Neural progenitor cell (in vitro differentiated cells): ENCODE measurements around the gene CHST12.

Experiments
- CTCF ChIP-seq: fragments of 200-600 bp; sonication (generic); IDR thresholded peaks from 2 replicates; pipeline ENCODE4 v1.5.1; 2017; ENCODE audit warnings: antibody characterized with exemption, mild to moderate bottlenecking
- EZH2 ChIP-seq: fragments of 200-600 bp; sonication (generic); IDR thresholded peaks from 2 replicates; pipeline ENCODE4 v1.6.1; 2017; ENCODE audit warnings: antibody characterized with exemption, mild to moderate bottlenecking, moderate library complexity

DNA sequence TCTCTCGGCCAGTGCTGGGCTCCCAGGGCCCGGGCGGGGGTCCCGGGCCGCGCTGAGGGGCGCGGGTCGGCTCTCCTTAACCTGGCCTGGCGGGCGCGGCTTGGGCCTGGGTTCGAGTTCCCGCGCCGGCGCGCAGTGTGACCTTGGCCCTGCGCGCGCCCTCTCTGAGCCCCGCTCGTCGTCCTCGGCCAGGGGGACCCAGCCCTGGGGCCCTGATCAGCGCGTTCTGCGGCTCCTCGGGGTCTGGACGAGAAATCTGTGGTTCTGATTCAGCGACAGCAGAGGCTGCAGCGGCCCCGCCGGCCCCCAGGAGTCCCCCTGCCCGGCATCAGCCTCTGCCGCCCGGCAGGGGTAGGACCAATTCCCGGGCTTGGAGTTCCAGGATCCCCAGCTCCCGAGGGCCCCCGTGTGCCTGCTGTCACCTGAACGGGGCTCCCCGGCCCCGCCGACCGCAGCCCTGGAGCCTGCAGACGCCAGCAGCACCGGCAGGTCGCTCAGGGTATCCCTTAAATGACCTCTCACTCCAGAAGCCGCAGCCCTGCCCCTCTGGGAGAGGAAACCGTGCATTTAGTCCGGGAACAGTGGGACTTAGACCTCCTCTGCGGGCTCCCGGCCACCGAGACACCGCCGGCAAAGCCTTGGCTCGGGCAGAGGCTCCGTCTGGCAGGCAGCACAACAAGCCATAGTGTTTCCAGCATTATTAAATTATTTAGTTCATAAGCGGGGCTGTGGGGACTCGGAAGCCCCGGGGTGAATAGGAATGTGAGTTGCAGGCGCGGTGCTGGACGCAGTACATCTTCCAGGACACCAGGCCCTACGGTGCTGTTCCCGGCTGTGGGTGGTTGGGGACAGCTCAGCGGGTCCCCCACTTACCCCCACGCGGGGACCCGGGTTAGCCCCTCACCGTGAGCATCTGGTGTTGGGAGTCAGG lies 572 bp downstream of the CHST12 start:
- peak; percentile 35 for TF ChIP-seq CTCF
- TF ChIP-seq EZH2 = no peak
